ENCODE results near the gene FUT7. TPM values are rescaled to one million over a fixed set of nuclear protein-coding genes. Genes with fewer than 3 reads are reported as not detected.

FUT7 gene
- total RNA-seq, 4 donors from 2014 or later = 0.19 to 3.6 (median 0.31) TPM; not detected in 1

- TF ChIP-seq, protein P1, sequence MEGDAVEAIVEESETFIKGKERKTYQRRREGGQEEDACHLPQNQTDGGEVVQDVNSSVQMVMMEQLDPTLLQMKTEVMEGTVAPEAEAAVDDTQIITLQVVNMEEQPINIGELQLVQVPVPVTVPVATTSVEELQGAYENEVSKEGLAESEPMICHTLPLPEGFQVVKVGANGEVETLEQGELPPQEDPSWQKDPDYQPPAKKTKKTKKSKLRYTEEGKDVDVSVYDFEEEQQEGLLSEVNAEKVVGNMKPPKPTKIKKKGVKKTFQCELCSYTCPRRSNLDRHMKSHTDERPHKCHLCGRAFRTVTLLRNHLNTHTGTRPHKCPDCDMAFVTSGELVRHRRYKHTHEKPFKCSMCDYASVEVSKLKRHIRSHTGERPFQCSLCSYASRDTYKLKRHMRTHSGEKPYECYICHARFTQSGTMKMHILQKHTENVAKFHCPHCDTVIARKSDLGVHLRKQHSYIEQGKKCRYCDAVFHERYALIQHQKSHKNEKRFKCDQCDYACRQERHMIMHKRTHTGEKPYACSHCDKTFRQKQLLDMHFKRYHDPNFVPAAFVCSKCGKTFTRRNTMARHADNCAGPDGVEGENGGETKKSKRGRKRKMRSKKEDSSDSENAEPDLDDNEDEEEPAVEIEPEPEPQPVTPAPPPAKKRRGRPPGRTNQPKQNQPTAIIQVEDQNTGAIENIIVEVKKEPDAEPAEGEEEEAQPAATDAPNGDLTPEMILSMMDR (IDR thresholded peaks at IDR 0.05) = no peak
- DNase-seq (ENCODE audit: low spot score) (no peak), ATAC-seq (ENCODE audit: low FRiP score) (no peak)
Measured at GRCh38 chr9:136983656-136984314, 48.1 kb downstream of the FUT7 start.

DNA sequence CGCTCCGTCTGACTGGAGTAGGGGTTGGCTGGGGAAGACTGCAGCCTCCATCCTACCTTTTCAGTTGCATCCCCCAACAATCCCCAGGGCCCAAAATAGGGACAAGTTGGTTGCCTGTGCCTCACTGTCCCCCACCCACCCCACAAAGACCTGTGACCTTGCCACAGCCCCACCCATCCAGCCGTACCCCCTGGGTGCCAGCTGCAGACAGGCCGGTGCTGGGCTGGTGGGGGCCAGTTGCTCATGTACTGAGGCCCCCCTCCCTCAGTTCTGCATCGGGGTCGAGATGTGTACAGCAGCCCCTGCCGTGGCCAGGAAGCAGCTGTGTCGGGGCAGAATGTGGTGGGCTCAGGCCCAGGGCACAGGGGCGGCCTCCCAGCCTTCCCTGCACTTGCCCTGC is 48.7 kb downstream of the FUT7 start:
- DNase-seq (ENCODE audit: low spot score) = no peak
- TF ChIP-seq, protein P1 (IDR thresholded peaks at IDR 0.05) = no peak
- no peak for ATAC-seq (ENCODE audit: low FRiP score)

DNA sequence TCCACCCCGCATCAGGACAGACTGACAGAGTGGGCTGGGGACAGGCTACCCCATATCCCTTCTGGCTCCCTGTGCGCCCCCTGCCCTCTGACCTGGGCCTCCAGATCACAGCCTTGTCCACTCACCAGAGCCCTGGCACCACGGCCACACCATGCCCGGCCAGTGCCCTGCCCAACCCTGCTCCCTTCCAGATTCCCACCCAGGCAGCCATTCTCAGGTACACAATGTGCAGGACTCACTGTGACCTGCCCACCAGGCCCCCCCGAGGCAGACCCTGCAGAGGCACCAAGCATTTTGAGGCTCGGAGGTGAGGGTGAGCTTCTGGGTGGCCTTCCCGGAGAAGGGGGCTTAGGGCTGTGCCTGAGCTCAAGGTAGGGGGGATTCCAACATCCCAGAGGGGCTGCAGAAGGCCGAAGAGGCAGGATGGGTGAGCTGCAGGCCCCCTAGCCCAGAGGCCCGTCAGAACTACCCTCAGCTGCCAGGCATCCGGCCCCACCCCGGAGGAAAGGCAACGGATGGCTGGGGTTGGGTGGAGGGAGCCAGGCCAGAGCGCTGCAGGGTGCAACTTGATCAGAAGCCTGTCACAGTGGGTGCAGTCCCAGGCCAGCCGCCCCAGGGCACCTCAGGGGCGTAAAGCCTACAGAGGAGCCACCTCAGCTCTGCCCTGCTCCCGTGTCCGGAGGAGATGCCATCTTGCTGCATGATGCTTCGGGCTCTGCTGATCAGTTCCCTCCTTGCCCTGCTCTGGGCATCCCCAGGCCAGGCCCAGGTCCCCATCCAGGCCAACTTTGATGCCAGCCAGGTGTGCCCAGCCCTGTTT is 49.4 kb downstream of the FUT7 start, which contains the start of gene LCNL1:
LCNL1 (plus strand) TSS at position 762 of the 820 bp plus-strand sequence. CDS start 594 bp downstream, outside the sequence.
- TF ChIP-seq, protein P1 (IDR thresholded peaks at IDR 0.05) = no peak
- ATAC-seq (ENCODE audit: low FRiP score) = no peak
- no peak for DNase-seq (ENCODE audit: low spot score)

DNA sequence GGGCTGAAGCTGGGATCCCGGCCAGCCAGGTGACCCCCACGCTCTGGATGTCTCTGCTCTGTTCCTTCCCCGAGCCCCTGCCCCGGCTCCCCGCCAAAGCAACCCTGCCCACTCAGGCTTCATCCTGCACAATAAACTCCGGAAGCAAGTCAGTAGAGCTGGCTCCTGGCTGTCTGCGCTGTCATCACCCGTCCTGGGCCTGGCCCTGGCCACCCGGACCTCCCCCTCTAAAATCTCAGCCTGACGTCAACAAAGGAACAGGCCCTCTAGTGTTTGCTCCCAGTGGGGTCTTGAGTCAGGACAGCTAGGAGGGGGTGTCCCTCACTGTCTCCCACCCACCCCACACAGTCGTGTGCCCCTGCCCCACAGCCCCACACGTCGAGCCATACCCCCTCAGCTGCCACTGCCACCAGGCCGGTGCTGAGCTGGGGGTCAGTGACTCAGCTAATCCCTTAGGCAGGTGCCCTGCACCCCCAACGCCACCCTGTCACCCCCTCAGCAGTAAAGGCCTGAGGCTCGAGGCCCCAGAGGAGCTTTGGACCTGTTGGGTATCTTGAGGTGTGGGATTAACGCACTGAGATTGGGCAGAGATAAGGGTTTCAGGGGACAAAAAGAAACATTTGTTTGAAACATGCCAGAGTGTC is 50.2 kb downstream of the FUT7 start:
- DNase-seq (ENCODE audit: low spot score) (no peak), ATAC-seq (ENCODE audit: low FRiP score) (no peak)
- TF ChIP-seq, protein P1 (IDR thresholded peaks at IDR 0.05) = no peak

DNA sequence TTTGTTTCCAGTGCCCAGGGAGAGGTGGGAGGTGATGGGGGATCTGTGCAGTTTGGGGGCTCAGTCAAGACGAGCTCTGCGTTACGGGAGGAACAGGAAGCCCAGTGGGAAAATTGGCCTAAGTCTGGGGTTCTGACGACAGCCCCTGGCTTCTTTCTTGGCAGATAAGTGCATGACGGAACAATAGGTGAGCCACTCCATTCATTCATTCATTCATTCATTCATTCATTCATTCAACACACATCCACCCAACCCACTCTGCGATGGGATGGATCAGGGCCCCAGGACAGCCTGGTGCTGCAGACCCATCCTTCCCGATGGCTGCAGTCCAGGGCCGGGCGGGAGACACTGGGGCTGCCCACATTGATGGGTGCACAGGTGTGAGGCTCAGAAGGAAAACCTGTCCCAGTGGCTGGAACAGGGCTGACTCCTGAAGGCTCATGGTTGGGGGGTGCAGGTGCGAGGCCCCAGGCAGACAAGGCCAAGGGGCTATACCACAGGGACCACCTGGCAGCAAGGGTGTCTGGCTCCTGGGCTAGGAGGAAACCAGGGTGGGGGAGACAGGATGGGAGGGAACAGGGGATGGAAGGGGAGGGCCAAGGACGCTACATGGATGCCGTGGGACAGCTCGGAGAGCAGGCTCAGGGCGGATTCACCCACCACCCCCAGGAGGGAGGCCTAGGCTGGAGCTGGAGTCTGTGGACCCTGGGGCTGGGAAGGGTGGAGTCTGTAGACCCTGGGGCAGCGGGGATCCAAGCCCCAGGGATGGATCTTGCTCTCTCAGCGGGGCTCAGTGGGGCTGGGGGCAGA is 51.0 kb downstream of the FUT7 start:
- TF ChIP-seq, protein P1 (IDR thresholded peaks at IDR 0.05) = no peak
- ATAC-seq (ENCODE audit: low FRiP score) (no peak), DNase-seq (ENCODE audit: low spot score) (no peak)

Other genes starting within 250 kb of the FUT7 start
- gene TMEM141, start 240.7 kb downstream of the FUT7 start, total RNA-seq = 10 to 100 TPM; 43.1 to 88.1 (median 70.9) TPM
- 1 to 10 TPM; 1.5 to 2.8 (median 1.9) TPM for gene CCDC183, start 235.8 kb downstream of the FUT7 start, total RNA-seq
- gene RABL6, start 224.1 kb downstream of the FUT7 start, total RNA-seq = 10 to 100 TPM; 33.7 to 46.9 (median 44.9) TPM
- 1 to 10 TPM in 1 of 4 donors, under 1 TPM in 3; 0.72 to 2.5 (median 0.78) TPM for gene AJM1, start 189.6 kb downstream of the FUT7 start, total RNA-seq
- 10 to 100 TPM; 27.1 to 53.9 (median 40.9) TPM for gene PHPT1, start 182.7 kb downstream of the FUT7 start, total RNA-seq
- 1 to 10 TPM; 1.4 to 3.9 (median 1.7) TPM for gene MAMDC4, start 179.7 kb downstream of the FUT7 start, total RNA-seq
- 100 to 1,000 TPM; 281 to 323 (median 308) TPM for gene EDF1, start 165.8 kb downstream of the FUT7 start, total RNA-seq
- 1 to 10 TPM; 3.2 to 9.1 (median 5.1) TPM for gene TRAF2, start 145.6 kb downstream of the FUT7 start, total RNA-seq
- gene FBXW5, start 87.3 kb downstream of the FUT7 start, total RNA-seq = 100 to 1,000 TPM; 154 to 242 (median 185) TPM
- 1 to 10 TPM in 1 of 4 donors, not detected in 3; 4.3 TPM for gene C8G, start 86.8 kb downstream of the FUT7 start, total RNA-seq
- under 1 TPM in 1 of 4 donors, not detected in 3; 0.46 TPM for gene LCN12, start 79.8 kb downstream of the FUT7 start, total RNA-seq
- 100 to 1,000 TPM in 2 of 4 donors, 10 to 100 TPM in 2; 76.9 to 173 (median 118) TPM for gene PTGDS, start 54.6 kb downstream of the FUT7 start, total RNA-seq
- under 1 TPM in 3 of 4 donors, not detected in 1; 0.28 to 0.47 (median 0.36) TPM for gene LCNL1, start 49.1 kb downstream of the FUT7 start, total RNA-seq
- 10 to 100 TPM; 22.0 to 37.0 (median 31.6) TPM for gene PAXX, start 39.7 kb downstream of the FUT7 start, total RNA-seq
- gene CLIC3, start 35.5 kb downstream of the FUT7 start, total RNA-seq = 1 to 10 TPM in 3 of 4 donors, under 1 TPM in 1; 0.95 to 9.7 (median 4.7) TPM
- gene ABCA2, start 3.9 kb downstream of the FUT7 start, total RNA-seq = 10 to 100 TPM; 15.4 to 31.5 (median 25.9) TPM
- gene NPDC1, start 14.1 kb upstream of the FUT7 start, total RNA-seq = 10 to 100 TPM; 37.2 to 70.5 (median 58.5) TPM
- gene ENTPD2, start 22.0 kb upstream of the FUT7 start, total RNA-seq = under 1 TPM in 3 of 4 donors, not detected in 1; 0.25 to 0.72 (median 0.28) TPM
- 1 to 10 TPM in 1 of 4 donors, under 1 TPM in 2, not detected in 1; 0.13 to 1.8 (median 0.37) TPM for gene SAPCD2, start 38.5 kb upstream of the FUT7 start, total RNA-seq
- 10 to 100 TPM in 2 of 4 donors, 1 to 10 TPM in 2; 5.2 to 12.8 (median 9.7) TPM for gene UAP1L1, start 45.4 kb upstream of the FUT7 start, total RNA-seq
- 10 to 100 TPM; 30.2 to 39.9 (median 33.9) TPM for gene MAN1B1, start 54.9 kb upstream of the FUT7 start, total RNA-seq
- gene DPP7, start 82.6 kb upstream of the FUT7 start, total RNA-seq = 100 to 1,000 TPM in 3 of 4 donors, 10 to 100 TPM in 1; 91.8 to 132 (median 119) TPM
- gene GRIN1, start 107.1 kb upstream of the FUT7 start, total RNA-seq = not detected
- not detected for gene LRRC26, start 138.0 kb upstream of the FUT7 start, total RNA-seq
- not detected for gene TMEM210, start 140.0 kb upstream of the FUT7 start, total RNA-seq
- 10 to 100 TPM; 17.4 to 38.8 (median 22.8) TPM for gene ANAPC2, start 156.5 kb upstream of the FUT7 start, total RNA-seq
- gene SSNA1, start 156.6 kb upstream of the FUT7 start, total RNA-seq = 10 to 100 TPM; 51.2 to 78.2 (median 67.1) TPM
- gene TPRN, start 168.7 kb upstream of the FUT7 start, total RNA-seq = 1 to 10 TPM; 3.6 to 6.5 (median 4.9) TPM
- 10 to 100 TPM; 21.6 to 29.1 (median 27.1) TPM for gene TMEM203, start 173.6 kb upstream of the FUT7 start, total RNA-seq
- gene NDOR1, start 173.6 kb upstream of the FUT7 start, total RNA-seq = 1 to 10 TPM; 5.6 to 6.6 (median 6.1) TPM
- 1 to 10 TPM in 1 of 4 donors, under 1 TPM in 2, not detected in 1; 0.65 to 1.0 (median 0.72) TPM for gene RNF208, start 190.2 kb upstream of the FUT7 start, total RNA-seq
- gene CYSRT1, start 193.1 kb upstream of the FUT7 start, total RNA-seq = under 1 TPM in 3 of 4 donors, not detected in 1; 0.36 to 0.65 (median 0.38) TPM
- under 1 TPM in 1 of 4 donors, not detected in 3; 0.19 TPM for gene RNF224, start 195.4 kb upstream of the FUT7 start, total RNA-seq
- not detected for gene SLC34A3, start 198.8 kb upstream of the FUT7 start, total RNA-seq
- 100 to 1,000 TPM; 197 to 452 (median 288) TPM for gene TUBB4B, start 209.2 kb upstream of the FUT7 start, total RNA-seq
- gene STPG3, start 219.2 kb upstream of the FUT7 start, total RNA-seq = under 1 TPM in 1 of 4 donors, not detected in 3; 0.56 TPM
- gene NELFB, start 223.2 kb upstream of the FUT7 start, total RNA-seq = 10 to 100 TPM; 22.2 to 42.8 (median 34.2) TPM
- gene TOR4A, start 245.6 kb upstream of the FUT7 start, total RNA-seq = 10 to 100 TPM in 3 of 4 donors, 1 to 10 TPM in 1; 9.8 to 17.7 (median 11.6) TPM